CD14-positive monocyte (primary cell): ENCODE data around the gene MRPS27. TPM values are rescaled to one million over a fixed set of nuclear protein-coding genes. Genes with fewer than 3 reads are reported as not detected.

ENCODE experiments used
- DNase-seq, 3 donors: peaks; one replicate each; pipeline ENCODE4 v3.0.0-alpha.2; 2011 to 2022
- H2AFZ ChIP-seq: 2 replicates; pipeline ENCODE4 v1.6.0; 2012; ENCODE audit warnings: mild to moderate bottlenecking, low read depth, low read length, inconsistent platforms; ENCODE audit not compliant: insufficient read depth, poor library complexity, severe bottlenecking
- H3K27ac ChIP-seq, 2 donors: 1 replicate in 1 of 2; 2 replicates in 1 of 2; pipeline ENCODE4 v1.5.1; 2012 to 2013; ENCODE audit warnings: low read length in 2 of 2, control low read depth in 1 of 2, inconsistent platforms in 1 of 2, low read depth in 1 of 2, mild to moderate bottlenecking in 1 of 2
- H3K27me3 ChIP-seq, 2 donors: one replicate each; pipeline versions ENCODE4 v1.6.0 to v1.6.1; 2011 to 2013; ENCODE audit warnings: low read length in 2 of 2; ENCODE audit not compliant: control insufficient read depth in 2 of 2, insufficient read depth in 2 of 2
- H3K36me3 ChIP-seq, 2 donors: replicated peaks in 1 of 2; 1 replicate in 1 of 2; 2 replicates in 1 of 2; pipeline versions ENCODE4 v1.5.1 to v1.6.1; 2012 to 2013; ENCODE audit warnings: low read length in 2 of 2, control low read depth in 1 of 2, inconsistent platforms in 1 of 2, mild to moderate bottlenecking in 1 of 2; ENCODE audit not compliant: insufficient read depth in 2 of 2, control insufficient read depth in 1 of 2
- H3K4me1 ChIP-seq, 2 donors: 1 replicate in 1 of 2; 2 replicates in 1 of 2; pipeline versions ENCODE4 v1.5.1 to v1.6.1; 2012 to 2013; ENCODE audit warnings: low read length in 2 of 2, control low read depth in 1 of 2, inconsistent platforms in 1 of 2, mild to moderate bottlenecking in 1 of 2, moderate library complexity in 1 of 2; ENCODE audit not compliant: insufficient read depth in 2 of 2, control insufficient read depth in 1 of 2
- H3K4me2 ChIP-seq: replicated peaks from 2 replicates; pipeline ENCODE3; 2012; ENCODE audit warnings: low read length, moderate library complexity, mild to moderate bottlenecking; ENCODE audit not compliant: poor library complexity, severe bottlenecking; ENCODE audit errors: extremely low read depth
- H3K4me3 ChIP-seq, 3 experiments: fragments of 200-600 bp in 1 of 3; sonication (generic) in 1 of 3; replicated peaks in 1 of 3; 1 replicate in 2 of 3; 2 replicates in 1 of 3; pipeline ENCODE4 v1.5.1; 2011 to 2013; ENCODE audit warnings: low read length in 3 of 3, mild to moderate bottlenecking in 3 of 3, control low read depth in 2 of 3, low read depth in 2 of 3, inconsistent platforms in 1 of 3, moderate library complexity in 1 of 3
- H3K79me2 ChIP-seq: 2 replicates; pipeline ENCODE4 v1.6.0; 2012; ENCODE audit warnings: mild to moderate bottlenecking, control low read depth, inconsistent platforms, low read length, moderate library complexity; ENCODE audit not compliant: insufficient read depth
- H3K9ac ChIP-seq: 2 replicates; pipeline ENCODE4 v1.6.0; 2017; ENCODE audit warnings: low read length, mild to moderate bottlenecking; ENCODE audit not compliant: insufficient read depth, poor library complexity, severe bottlenecking
- H3K9me3 ChIP-seq, 2 donors: replicated peaks in 1 of 2; 1 replicate in 1 of 2; 2 replicates in 1 of 2; pipeline versions ENCODE4 v1.5.1 to v1.6.1; 2012 to 2013; ENCODE audit warnings: low read length in 2 of 2, control low read depth in 1 of 2; ENCODE audit not compliant: control insufficient read depth in 1 of 2, insufficient read depth in 1 of 2
- H4K20me1 ChIP-seq: 2 replicates; pipeline ENCODE4 v1.6.0; 2012; ENCODE audit warnings: mild to moderate bottlenecking, low read length, control low read depth, moderate library complexity; ENCODE audit not compliant: insufficient read depth
- H3K27ac Mint-ChIP-seq, 7 donors: one replicate each; pipeline ENCODE4 v1.8.0; 2020; ENCODE audit warnings: mild to moderate bottlenecking in 7 of 7, mixed read lengths in 7 of 7, moderate library complexity in 6 of 7, inconsistent platforms in 2 of 7
- H3K27me3 Mint-ChIP-seq, 3 donors: one replicate each; pipeline ENCODE4 v1.8.0; 2021 to 2022; ENCODE audit warnings: low read depth in 3 of 3, mild to moderate bottlenecking in 3 of 3, mixed read lengths in 3 of 3, moderate library complexity in 3 of 3, inconsistent platforms in 1 of 3
- H3K36me3 Mint-ChIP-seq, 2 donors: one replicate each; pipeline ENCODE4 v1.8.0; 2020; ENCODE audit warnings: mixed read lengths in 2 of 2, inconsistent platforms in 1 of 2, mild to moderate bottlenecking in 1 of 2
- H3K4me1 Mint-ChIP-seq: one replicate; pipeline ENCODE4 v1.8.0; 2020; ENCODE audit warnings: mild to moderate bottlenecking, mixed read lengths
- H3K4me3 Mint-ChIP-seq, 2 donors: one replicate each; pipeline ENCODE4 v1.8.0; 2020; ENCODE audit warnings: mild to moderate bottlenecking in 2 of 2, mixed read lengths in 2 of 2, moderate library complexity in 1 of 2
- H3K9me3 Mint-ChIP-seq, 7 donors: one replicate each; pipeline ENCODE4 v1.8.0; 2020 to 2022; ENCODE audit warnings: mixed read lengths in 7 of 7, mild to moderate bottlenecking in 6 of 7, moderate library complexity in 6 of 7, inconsistent platforms in 2 of 7
- WGBS: methylation state at CpG from one replicate; pipeline ENCODE4 v1.1.5; 2013; ENCODE audit warnings: missing lambda C conversion rate; ENCODE audit not compliant: insufficient coverage; 5-methylcytosine and 5-hydroxymethylcytosine counted together
- intact Hi-C, 2 donors: fragments of 100-400 bp; cut with micrococcal nuclease; formaldehyde crosslinking; loops; one replicate each; pipeline versions ENCODE4 v1.15.0 to v1.15.1; 2023
- polyA plus RNA-seq, 3 donors: library from polyadenylated mRNA; depleted of rRNA in 1 of 3; unstranded in 2 of 3; stranded (reverse) in 1 of 3; fragments of 300-500 nt in 2 of 3; fragments of >200 nt in 1 of 3; fragmentation: Illumina TruSeq in 2 of 3; gene quantifications; 1 replicate in 2 of 3; 2 replicates in 1 of 3; pipeline ENCODE4 v1.2.3, GENCODE V29; 2012 to 2021
- TF ChIP-seq, protein P1 (sequence below): fragments of 200-600 bp; IDR thresholded peaks from one replicate; pipeline ENCODE4 v1.8.0; 2022; ENCODE audit warnings: antibody characterized with exemption, mild to moderate bottlenecking

MRPS27 gene
- polyA plus RNA-seq, 3 donors, result 13.3 to 19.2 (median 15.3) TPM

DNA sequence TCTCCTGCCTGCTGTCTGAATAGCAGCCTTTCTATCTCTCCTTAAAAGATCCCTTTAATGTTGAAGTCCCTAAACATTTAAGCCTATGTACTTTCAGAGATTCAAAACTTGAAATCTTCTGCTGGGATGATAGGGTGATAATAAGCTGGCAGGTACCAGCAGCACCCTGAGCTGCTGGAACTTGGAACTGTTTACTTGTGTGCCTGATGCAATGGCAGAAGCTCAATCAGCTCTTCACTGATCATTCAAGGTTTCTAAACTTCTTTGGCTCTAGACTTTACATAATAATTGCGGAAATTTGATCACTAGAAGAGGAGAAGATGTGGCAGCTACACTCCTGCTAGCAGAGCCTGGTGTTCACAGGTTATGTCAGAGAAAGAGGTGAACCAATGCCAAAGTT lies 27.6 kb downstream of the MRPS27 start:
- no peak overlapping the region for H3K4me2 ChIP-seq
- H3K9me3 Mint-ChIP-seq, result no peaks in the 10 kb centered on the region
- H3K4me3 Mint-ChIP-seq, result no peak overlapping the region
- H3K27me3 ChIP-seq, result no peaks in the 10 kb centered on the region
- peaks cover 0 to 1% (median 0%) of the 10 kb centered on the region in 3 donors for H3K27me3 Mint-ChIP-seq
- no peak overlapping the region for H3K27ac ChIP-seq
- peaks cover 8% of the 10 kb centered on the region for H3K4me1 Mint-ChIP-seq
- no peak overlapping the region for H2AFZ ChIP-seq
- TF ChIP-seq, protein P1, sequence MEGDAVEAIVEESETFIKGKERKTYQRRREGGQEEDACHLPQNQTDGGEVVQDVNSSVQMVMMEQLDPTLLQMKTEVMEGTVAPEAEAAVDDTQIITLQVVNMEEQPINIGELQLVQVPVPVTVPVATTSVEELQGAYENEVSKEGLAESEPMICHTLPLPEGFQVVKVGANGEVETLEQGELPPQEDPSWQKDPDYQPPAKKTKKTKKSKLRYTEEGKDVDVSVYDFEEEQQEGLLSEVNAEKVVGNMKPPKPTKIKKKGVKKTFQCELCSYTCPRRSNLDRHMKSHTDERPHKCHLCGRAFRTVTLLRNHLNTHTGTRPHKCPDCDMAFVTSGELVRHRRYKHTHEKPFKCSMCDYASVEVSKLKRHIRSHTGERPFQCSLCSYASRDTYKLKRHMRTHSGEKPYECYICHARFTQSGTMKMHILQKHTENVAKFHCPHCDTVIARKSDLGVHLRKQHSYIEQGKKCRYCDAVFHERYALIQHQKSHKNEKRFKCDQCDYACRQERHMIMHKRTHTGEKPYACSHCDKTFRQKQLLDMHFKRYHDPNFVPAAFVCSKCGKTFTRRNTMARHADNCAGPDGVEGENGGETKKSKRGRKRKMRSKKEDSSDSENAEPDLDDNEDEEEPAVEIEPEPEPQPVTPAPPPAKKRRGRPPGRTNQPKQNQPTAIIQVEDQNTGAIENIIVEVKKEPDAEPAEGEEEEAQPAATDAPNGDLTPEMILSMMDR, result no peak
- intact Hi-C loops, result no loop called here
- no peak overlapping the region for H3K27ac Mint-ChIP-seq
- H3K4me3 ChIP-seq, result no peak overlapping the region
- H3K9ac ChIP-seq, result no peak overlapping the region
- no peaks in the 10 kb centered on the region for H3K4me1 ChIP-seq
- H3K9me3 ChIP-seq, result no peaks in the 10 kb centered on the region
- no CpG with 5 or more reads among the region's 1 CpG for WGBS
- DNase-seq, result no peak
- no peaks in the 10 kb centered on the region for H4K20me1 ChIP-seq
- H3K36me3 ChIP-seq, result peaks cover 37 to 79% of the 10 kb centered on the region in 2 donors
- peaks cover 51 to 56% of the 10 kb centered on the region in 2 donors for H3K36me3 Mint-ChIP-seq
- H3K79me2 ChIP-seq, result no peaks in the 10 kb centered on the region

DNA sequence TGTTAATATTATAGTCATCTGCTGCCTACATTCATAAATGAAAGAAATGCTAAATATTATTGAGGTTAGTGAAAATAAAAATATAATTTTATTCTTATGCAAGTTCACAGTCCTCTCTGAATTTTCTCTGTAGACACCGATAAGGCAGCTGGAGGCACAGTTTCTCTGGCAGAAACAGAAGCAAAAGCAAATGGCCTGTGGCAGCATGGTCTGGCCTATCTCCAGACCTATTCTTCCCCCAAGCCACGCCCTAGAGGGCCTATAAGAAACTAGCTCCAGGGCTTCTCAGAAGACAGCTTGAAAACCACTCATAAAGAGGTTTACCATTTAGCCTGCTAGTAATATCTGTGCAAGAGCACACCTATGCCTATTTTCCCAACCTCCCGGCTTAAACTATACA lies 28.4 kb downstream of the MRPS27 start:
- Histone ChIP-seq H3K4me2 (no peak overlapping the region), H3K27ac (no peak overlapping the region), H3K9ac (no peak overlapping the region), H3K27me3 (no peaks in the 10 kb centered on the region), H4K20me1 (no peaks in the 10 kb centered on the region), H3K9me3 (no peaks in the 10 kb centered on the region), H3K4me3 (no peak overlapping the region), H3K79me2 (no peaks in the 10 kb centered on the region), H3K4me1 (no peaks in the 10 kb centered on the region), H3K36me3 (peaks cover 29 to 79% of the 10 kb centered on the region in 2 donors), H2AFZ (no peak overlapping the region)
- intact Hi-C loops, result no loop called here
- Mint-ChIP-seq H3K27me3 (peaks cover 0 to 1% (median 0%) of the 10 kb centered on the region in 3 donors), H3K4me1 (peaks cover 8% of the 10 kb centered on the region), H3K4me3 (no peak overlapping the region), H3K27ac (no peak overlapping the region), H3K9me3 (no peaks in the 10 kb centered on the region), H3K36me3 (peaks cover 52 to 63% of the 10 kb centered on the region in 2 donors)
- no peak for DNase-seq
- 100% methylated on average over 2 of the region's 3 CpGs for WGBS
- TF ChIP-seq, protein P1, result no peak
